ENCODE data around the gene MAFG. TPM values are rescaled to one million over a fixed set of nuclear protein-coding genes. Genes with fewer than 3 reads are reported as not detected.

MAFG gene
- total and polyA plus RNA-seq, 2 of the 13 experiments (the other 11 are each of a cell fraction or from before 2014, with no cell fraction given): 14.5 to 20.0 TPM

- H3K4me3 ChIP-seq (replicated peaks in 1 of 3; ENCODE audit: insufficient read depth in 1 of 3, low read depth in 2 of 3, low read length in 3 of 3): no peak overlapping the region
- DNase-seq (ENCODE audit: low spot score) (no peak), FAIRE-seq (no peak), ATAC-seq (no peak)
- intact Hi-C loops (cut with micrococcal nuclease; ENCODE audit: unreplicated experiment): no loop called here
- peaks cover 0 to 6% of the 10 kb centered on the region in 2 experiments; a peak in 2 of 5 replicates for H3K27me3 ChIP-seq (ENCODE audit: control insufficient read depth in 1 of 2, insufficient read depth in 2 of 2, low read length in 2 of 2)
- peaks cover 34% of the 10 kb centered on the region for H3K4me1 ChIP-seq (ENCODE audit: insufficient read depth, low read length)
- ChIA-PET POLR2A (no interaction called here), CTCF (ENCODE audit: low intra/inter-chr PET ratio, low total read pairs) (no interaction called here)
- H3K9me3 ChIP-seq (ENCODE audit: low read length): no peaks in the 10 kb centered on the region
- no peaks in the 10 kb centered on the region for H4K20me1 ChIP-seq (ENCODE audit: insufficient read depth, low read length)
- no peak overlapping the region for H3K27ac ChIP-seq (ENCODE audit: extremely low read length, insufficient read depth, low read length)
- no peak overlapping the region for H3K4me2 ChIP-seq (ENCODE audit: low read depth, low read length)
- no TSS peak for BruUV-seq (replicated peaks)
- H3K9ac ChIP-seq (ENCODE audit: insufficient read depth, low read depth, low read length): no peak overlapping the region
- H3K79me2 ChIP-seq (ENCODE audit: insufficient read depth, low read length): peaks cover 52% of the 10 kb centered on the region
- H2AFZ ChIP-seq (ENCODE audit: low read length): no peak overlapping the region
- H3K36me3 ChIP-seq (replicated peaks in 1 of 2; ENCODE audit: control insufficient read depth in 1 of 2, insufficient read depth in 2 of 2, low read length in 2 of 2): peaks cover 42 to 63% of the 10 kb centered on the region in 2 experiments
- in situ Hi-C loops (cut with HindIII; ENCODE audit: extremely low pct_ligation_motif_present, low pct_unique_long_range_greater_than_20kb): no loop called here
- TF ChIP-seq AGO2 (optimal IDR thresholded peaks at IDR 0.05; ENCODE audit: low read depth, low read length) (peak; percentile 73), GZF1 (CRISPR knock-in tag; IDR thresholded peaks at IDR 0.05) (no peak)
- whole genome bisulfite sequencing (ENCODE audit: low lambda C conversion rate): 99% methylated on average over 44 of the region's 44 CpGs
Observed at GRCh38 chr17:81888105-81888987, 39.2 kb downstream of the MAFG start.

GRCh38 chr17:81885869-81886548 is 41.5 kb downstream of the MAFG start:
- TF ChIP-seq AGO2 (optimal IDR thresholded peaks at IDR 0.05; ENCODE audit: low read depth, low read length) (peak; percentile 30), POLR2AphosphoS2 (IDR thresholded peaks at IDR 0.05; ENCODE audit: low read depth, low read length) (0 out of 2 replicates have a peak, but pooled peaks have one; percentile 9), RBM22 (optimal IDR thresholded peaks at IDR 0.05; ENCODE audit: low read length) (peak; percentile 83), STAG1 (CRISPR knock-in tag; IDR thresholded peaks at IDR 0.05) (no peak), ZNF687 (CRISPR knock-in tag; IDR thresholded peaks at IDR 0.05) (peak; percentile 10; the same call in 1 of the 2 replicates)
- Histone ChIP-seq H3K4me1 (ENCODE audit: insufficient read depth, low read length) (peaks cover 22% of the 10 kb centered on the region), H3K27me3 (ENCODE audit: control insufficient read depth in 1 of 2, insufficient read depth in 2 of 2, low read length in 2 of 2) (peaks cover 0 to 6% of the 10 kb centered on the region in 2 experiments; a peak in 2 of 5 replicates), H3K36me3 (replicated peaks in 1 of 2; ENCODE audit: control insufficient read depth in 1 of 2, insufficient read depth in 2 of 2, low read length in 2 of 2) (peaks cover 42 to 70% of the 10 kb centered on the region in 2 experiments), H3K4me2 (ENCODE audit: low read depth, low read length) (no peak overlapping the region), H3K4me3 (replicated peaks in 1 of 3; ENCODE audit: insufficient read depth in 1 of 3, low read depth in 2 of 3, low read length in 3 of 3) (no peak overlapping the region), H2AFZ (ENCODE audit: low read length) (no peak overlapping the region), H4K20me1 (ENCODE audit: insufficient read depth, low read length) (no peaks in the 10 kb centered on the region), H3K79me2 (ENCODE audit: insufficient read depth, low read length) (peaks cover 42% of the 10 kb centered on the region), H3K9ac (ENCODE audit: insufficient read depth, low read depth, low read length) (0 out of 2 replicates have a peak overlapping the region, but pooled peaks have one; percentile 14), H3K9me3 (ENCODE audit: low read length) (no peaks in the 10 kb centered on the region), H3K27ac (ENCODE audit: extremely low read length, insufficient read depth, low read length) (no peak overlapping the region)
- BruUV-seq (replicated peaks): no TSS peak
- POLR2A ChIA-PET: no interaction called here
- CTCF ChIA-PET (ENCODE audit: low intra/inter-chr PET ratio, low total read pairs): no interaction called here
- FAIRE-seq (no peak), ATAC-seq (peak; percentile 8; the same call in 2 of the 3 replicates), DNase-seq (ENCODE audit: low spot score) (no peak)
- intact Hi-C loops (cut with micrococcal nuclease; ENCODE audit: unreplicated experiment) (no loop called here), in situ Hi-C loops (cut with HindIII; ENCODE audit: extremely low pct_ligation_motif_present, low pct_unique_long_range_greater_than_20kb) (no loop called here)
- WGBS (ENCODE audit: low lambda C conversion rate): 95% methylated on average over 10 of the region's 11 CpGs

Measured in HepG2 (cell line).